CD4-positive, alpha-beta T cell (primary cell): ENCODE results near the gene PLRG1. TPM values are rescaled to one million over a fixed set of nuclear protein-coding genes. Genes with fewer than 3 reads are reported as not detected.

Source experiments
- ATAC-seq: fragments of 200-7000 bp; cut with Tn5 transposase; one replicate; pipeline ENCODE4 v1.10.0; 2022; ENCODE audit warnings: mild to moderate bottlenecking; ENCODE audit not compliant: poor library complexity
- CTCF ChIA-PET: fragments of 350-600 bp; sonication (Branson Sonifier 250); formaldehyde crosslinking; loops from one replicate; lab custom pipeline; 2021; ENCODE audit warnings: antibody characterized with exemption, inconsistent platforms; lab: Charles Lee
- POLR2A ChIA-PET: fragments of 350-600 bp; sonication (Branson Sonifier 250); formaldehyde crosslinking; loops from one replicate; lab custom pipeline; 2021; ENCODE audit warnings: antibody characterized with exemption, inconsistent platforms; lab: Charles Lee
- DNase-seq, 14 experiments: peaks; one replicate each; pipeline ENCODE4 v3.0.0-alpha.2; 2013 to 2020; ENCODE audit warnings: mixed read lengths in 2 of 14
- H3K27ac ChIP-seq, 2 donors: one replicate each; pipeline versions ENCODE4 v1.5.1 to v1.7.0; 2013; ENCODE audit warnings: low read length in 2 of 2, low read depth in 1 of 2, mild to moderate bottlenecking in 1 of 2
- H3K27me3 ChIP-seq, 2 experiments: 1 replicate in 1 of 2; 2 replicates in 1 of 2; pipeline versions ENCODE4 v1.6.1 to v1.7.0; 2013; ENCODE audit warnings: low read length in 2 of 2, control low read depth in 1 of 2, mild to moderate bottlenecking in 1 of 2, moderate library complexity in 1 of 2; ENCODE audit not compliant: insufficient read depth in 2 of 2, control insufficient read depth in 1 of 2
- H3K36me3 ChIP-seq: one replicate; pipeline ENCODE4 v1.6.1; 2013; ENCODE audit warnings: low read length, control low read depth; ENCODE audit not compliant: insufficient read depth
- H3K4me1 ChIP-seq: one replicate; pipeline ENCODE4 v1.6.1; 2013; ENCODE audit warnings: low read length, control low read depth; ENCODE audit not compliant: insufficient read depth
- H3K4me3 ChIP-seq: one replicate; pipeline ENCODE4 v1.5.1; 2013; ENCODE audit warnings: mild to moderate bottlenecking, low read length, moderate library complexity
- H3K9me3 ChIP-seq, 2 experiments: 1 replicate in 1 of 2; 2 replicates in 1 of 2; pipeline versions ENCODE4 v1.6.1 to v1.7.0; 2013; ENCODE audit warnings: low read length in 2 of 2, mild to moderate bottlenecking in 2 of 2, control low read depth in 1 of 2, moderate library complexity in 1 of 2; ENCODE audit not compliant: control insufficient read depth in 1 of 2, insufficient read depth in 1 of 2
- H3K27ac Mint-ChIP-seq: one replicate; pipeline ENCODE4 v1.8.0; 2020; ENCODE audit warnings: mixed read lengths
- H3K27me3 Mint-ChIP-seq: one replicate; pipeline ENCODE4 v1.8.0; 2021; ENCODE audit warnings: mixed read lengths
- H3K36me3 Mint-ChIP-seq: one replicate; pipeline ENCODE4 v1.8.0; 2021; ENCODE audit warnings: low read depth, mixed read lengths
- H3K4me1 Mint-ChIP-seq: one replicate; pipeline ENCODE4 v1.8.0; 2021; ENCODE audit warnings: low read depth, mixed read lengths
- H3K4me3 Mint-ChIP-seq: one replicate; pipeline ENCODE4 v1.8.0; 2020; ENCODE audit warnings: mild to moderate bottlenecking, mixed read lengths
- H3K9me3 Mint-ChIP-seq: one replicate; pipeline ENCODE4 v1.8.0; 2020; ENCODE audit warnings: mixed read lengths
- CTCF ChIP-seq: fragments of 200-600 bp; IDR thresholded peaks from one replicate; pipeline ENCODE4 v1.8.0; 2022; ENCODE audit warnings: antibody characterized with exemption, mild to moderate bottlenecking
- intact Hi-C, 2 experiments: fragments of 100-400 bp; cut with DNase I in 1 of 2; cut with micrococcal nuclease in 1 of 2; formaldehyde crosslinking; loops; one replicate each; pipeline versions ENCODE4 v1.15.1 to v1.9.0; 2023 to 2025; cut with DNase I, micrococcal nuclease
- total RNA-seq, 174 experiments: library from RNA in 2 of 174; stranded (reverse) in 2 of 174; gene quantifications; one replicate each; pipeline ENCODE4 v1.2.3 and lab custom pipeline; 2021 to 2026

PLRG1 gene
- total RNA-seq, 2 experiments from 2014 or later, result 41.1 to 44.8 TPM

- Histone ChIP-seq H3K4me3 (no peak overlapping the region), H3K36me3 (no peaks in the 10 kb centered on the region), H3K27me3 (no peaks in the 10 kb centered on the region), H3K9me3 (no peaks in the 10 kb centered on the region), H3K27ac (no peak overlapping the region), H3K4me1 (no peaks in the 10 kb centered on the region)
- no peak overlapping the region for H3K27ac Mint-ChIP-seq
- no peak for ATAC-seq
- H3K27me3 Mint-ChIP-seq, result peaks cover 11% of the 10 kb centered on the region
- no peak for TF ChIP-seq CTCF
- H3K36me3 Mint-ChIP-seq, result no peaks in the 10 kb centered on the region
- CTCF ChIA-PET, result no interaction called here
- DNase-seq, result no peak
- H3K4me1 Mint-ChIP-seq, result no peaks in the 10 kb centered on the region
- intact Hi-C loops, result no loop called here
- no peak overlapping the region for H3K4me3 Mint-ChIP-seq
- no peaks in the 10 kb centered on the region for H3K9me3 Mint-ChIP-seq
- POLR2A ChIA-PET, result no interaction called here
These were observed 33.5 kb upstream of the PLRG1 start for GRCh38 chr4:154583677-154584076.

- Histone ChIP-seq H3K36me3 (no peaks in the 10 kb centered on the region), H3K9me3 (no peaks in the 10 kb centered on the region), H3K4me1 (no peaks in the 10 kb centered on the region), H3K27me3 (no peaks in the 10 kb centered on the region), H3K4me3 (no peak overlapping the region), H3K27ac (no peak overlapping the region)
- ChIA-PET CTCF (no interaction called here), POLR2A (no interaction called here)
- no peak for DNase-seq
- Mint-ChIP-seq H3K27me3 (peaks cover 14% of the 10 kb centered on the region), H3K4me1 (no peaks in the 10 kb centered on the region), H3K4me3 (no peak overlapping the region), H3K27ac (no peak overlapping the region), H3K9me3 (no peaks in the 10 kb centered on the region), H3K36me3 (no peaks in the 10 kb centered on the region)
- ATAC-seq, result no peak
- TF ChIP-seq CTCF, result no peak
- intact Hi-C loops, result no loop called here
These were observed 33.0 kb upstream of the PLRG1 start for GRCh38 chr4:154583230-154583629.

- Histone ChIP-seq H3K4me3 (no peak overlapping the region), H3K27ac (no peak overlapping the region), H3K4me1 (no peaks in the 10 kb centered on the region), H3K27me3 (no peaks in the 10 kb centered on the region), H3K36me3 (no peaks in the 10 kb centered on the region), H3K9me3 (no peaks in the 10 kb centered on the region)
- H3K27me3 Mint-ChIP-seq, result peaks cover 19% of the 10 kb centered on the region
- intact Hi-C loops, result no loop called here
- ChIA-PET CTCF (no interaction called here), POLR2A (no interaction called here)
- DNase-seq (no peak), ATAC-seq (no peak)
- H3K4me3 Mint-ChIP-seq, result no peak overlapping the region
- H3K27ac Mint-ChIP-seq, result no peak overlapping the region
- no peaks in the 10 kb centered on the region for H3K36me3 Mint-ChIP-seq
- no peak for TF ChIP-seq CTCF
- no peaks in the 10 kb centered on the region for H3K4me1 Mint-ChIP-seq
- H3K9me3 Mint-ChIP-seq, result no peaks in the 10 kb centered on the region
These were observed 32.5 kb upstream of the PLRG1 start for GRCh38 chr4:154582723-154583122.
